NCI-H510A treated with DMSO at 0.1 percent for 48 hours (cell line): ENCODE measurements around the gene MAML1.

ENCODE experiments used
- DNase-seq: peaks from one replicate; lab custom pipeline; 2025; lab: John Stamatoyannopoulos, UW

Gene MAML1

DNA sequence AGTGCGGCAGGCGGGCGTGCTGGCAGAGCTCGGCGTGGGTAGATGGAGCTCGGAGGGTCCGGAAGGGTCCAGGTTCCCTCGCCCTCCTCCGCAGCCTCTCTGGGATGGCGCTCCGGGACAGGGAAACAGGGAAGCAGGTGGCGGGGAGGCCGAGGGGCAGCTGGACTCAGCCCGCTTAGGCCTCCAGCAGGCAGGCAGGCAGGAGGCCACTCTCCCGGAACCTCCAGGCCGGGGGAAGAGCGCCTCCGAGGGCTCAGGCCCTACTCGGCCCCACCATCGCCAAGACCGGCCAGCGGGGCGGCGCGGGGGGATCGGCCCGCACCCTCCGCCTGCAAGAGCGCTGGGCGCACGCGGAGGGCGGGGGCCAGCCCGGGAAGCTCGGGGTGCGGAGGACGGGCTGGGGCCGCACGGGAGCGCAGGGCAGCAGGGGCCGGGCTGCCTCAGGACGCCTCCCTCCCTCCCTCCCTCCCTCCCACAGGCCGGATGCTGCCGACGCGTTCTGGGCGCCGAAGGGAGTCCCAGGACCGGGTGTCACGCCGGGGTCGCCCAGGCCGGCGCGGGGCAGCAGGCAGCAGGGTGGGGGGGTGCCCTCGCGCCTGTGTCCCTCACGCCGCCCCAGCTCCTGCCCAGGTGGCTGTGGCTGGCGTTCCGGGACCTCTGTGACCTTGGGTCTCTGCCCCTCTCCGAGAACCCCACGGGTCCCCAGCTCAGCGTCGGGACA, 73.1 kb downstream of the MAML1 start:
- DNase-seq, result no peak

DNA sequence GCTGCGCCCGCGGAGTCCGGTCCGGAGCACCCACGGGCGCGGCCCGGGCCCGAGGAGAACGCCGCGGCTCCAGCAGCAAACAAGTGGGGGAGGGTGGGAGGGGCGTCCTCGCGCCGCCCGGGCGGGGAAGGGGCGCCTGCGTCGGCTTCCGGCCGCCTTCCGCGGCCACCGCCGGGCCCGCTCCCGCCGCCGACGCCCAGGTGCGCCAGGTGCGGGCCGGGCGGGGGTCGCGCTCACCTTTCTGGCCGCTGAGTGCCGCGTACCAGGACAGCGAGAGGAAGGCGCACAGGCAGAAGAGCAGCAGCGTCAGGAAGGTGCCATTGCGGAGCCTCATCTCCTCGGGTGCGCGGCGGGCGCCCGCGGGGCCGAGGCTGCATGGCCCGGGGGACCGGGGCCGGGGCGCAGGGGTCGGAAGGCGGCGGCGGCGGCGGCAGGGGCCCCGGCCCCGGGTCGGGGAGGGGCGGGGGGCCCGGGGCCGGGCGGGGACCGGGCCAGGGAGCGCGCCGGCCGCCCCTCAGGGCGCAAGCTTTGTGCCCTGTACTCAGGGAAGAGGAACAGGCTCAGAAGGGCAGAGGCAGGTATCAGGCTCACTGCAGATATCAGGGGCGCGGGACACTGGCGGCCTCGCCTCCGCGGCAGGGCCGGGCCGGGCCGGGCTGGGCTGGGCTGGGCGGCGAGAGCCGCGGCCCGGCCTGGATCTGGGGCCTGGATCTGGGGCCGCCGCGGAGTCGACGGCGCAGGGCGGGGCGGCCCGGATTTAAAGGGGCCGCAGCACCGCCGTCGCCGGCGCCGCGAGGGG, 73.8 kb downstream of the MAML1 start, which contains the start of gene MGAT4B:
Gene MGAT4B (minus strand): TSS at position 617 of the 799 bp plus-strand sequence. CDS start 283 bp downstream, at position 334.
- DNase-seq, result peak; percentile 9

DNA sequence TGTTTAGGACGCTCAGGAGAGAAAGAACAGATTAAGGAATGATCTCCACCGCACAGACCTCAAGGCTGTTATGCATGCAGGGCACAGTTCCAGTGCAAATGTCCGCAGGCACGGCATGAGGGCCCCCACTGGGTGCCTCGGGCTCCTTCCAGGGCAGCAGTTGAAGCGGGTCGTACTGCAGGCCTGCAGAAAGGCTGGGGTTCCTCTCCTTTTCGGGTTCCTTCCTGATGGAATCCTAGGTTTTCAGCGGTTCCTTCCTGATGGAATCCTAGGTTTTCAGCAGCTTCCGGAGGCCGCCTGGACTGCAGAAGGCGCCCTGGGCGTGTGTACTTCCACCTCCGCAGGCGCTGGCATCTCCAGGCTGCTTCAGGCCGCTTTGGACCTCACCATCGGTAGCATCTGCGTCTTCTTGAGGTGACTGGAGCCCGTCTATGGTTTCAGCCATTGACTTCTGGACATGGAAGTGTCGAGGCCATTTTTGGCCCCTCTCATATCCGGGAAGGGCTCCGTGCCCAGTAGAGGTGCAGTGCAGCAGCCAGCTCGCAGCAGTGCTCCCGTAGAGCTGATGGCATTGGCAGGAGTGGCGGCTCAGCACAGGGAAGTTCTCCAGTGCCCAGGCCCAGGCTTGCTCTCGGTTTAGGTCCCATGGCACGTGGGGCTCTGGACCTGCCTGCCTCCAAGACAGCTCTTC, 79.7 kb downstream of the MAML1 start:
- DNase-seq, result no peak

DNA sequence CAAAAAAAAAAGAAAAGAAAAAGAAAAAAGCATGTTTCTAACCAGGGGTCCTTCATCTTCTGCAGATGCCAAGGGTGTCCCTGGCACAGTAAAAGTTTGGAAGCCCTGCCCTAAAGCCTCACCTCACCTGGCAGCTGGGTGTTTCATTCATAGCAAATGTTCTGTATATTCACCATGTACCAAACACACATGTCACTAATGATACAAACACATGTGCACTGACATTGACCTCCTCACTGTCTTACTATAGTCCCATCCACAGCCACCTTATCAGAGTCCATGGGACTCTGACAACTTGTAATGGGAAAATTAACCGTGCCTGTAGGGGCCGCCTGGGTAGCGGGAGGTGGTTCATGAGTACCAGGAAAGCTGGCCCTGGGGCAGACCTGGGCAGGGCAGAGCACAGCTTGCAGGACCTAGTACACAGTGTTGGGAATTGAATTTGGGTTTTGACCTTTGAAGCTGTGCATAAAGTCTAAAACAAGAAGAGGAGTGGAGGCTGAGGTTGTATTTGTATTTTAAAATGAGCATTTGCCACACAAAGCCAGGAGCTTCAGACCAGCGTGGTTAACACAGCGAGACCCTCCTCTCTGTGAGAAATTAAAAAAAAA, 80.5 kb downstream of the MAML1 start:
- DNase-seq, result no peak

DNA sequence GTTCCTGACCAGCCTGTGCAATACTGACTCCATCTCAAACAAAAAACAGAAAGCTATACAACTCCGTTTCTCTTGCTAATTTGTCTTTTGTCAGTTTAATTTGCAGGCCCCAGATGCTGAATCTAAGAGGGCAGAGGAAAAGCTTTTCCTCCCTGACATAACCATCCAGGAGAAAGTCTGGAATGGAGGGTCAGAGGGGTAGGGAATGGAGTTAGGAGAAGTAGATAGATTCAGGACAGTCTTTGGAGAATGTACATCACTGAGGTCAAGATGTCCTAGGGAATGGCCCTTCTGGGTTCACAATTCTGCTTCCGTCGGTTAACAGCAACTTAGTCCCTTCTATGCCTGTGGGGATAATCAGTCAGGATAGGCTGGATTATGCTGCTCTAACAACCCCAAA, 81.5 kb downstream of the MAML1 start:
- DNase-seq, result no peak

DNA sequence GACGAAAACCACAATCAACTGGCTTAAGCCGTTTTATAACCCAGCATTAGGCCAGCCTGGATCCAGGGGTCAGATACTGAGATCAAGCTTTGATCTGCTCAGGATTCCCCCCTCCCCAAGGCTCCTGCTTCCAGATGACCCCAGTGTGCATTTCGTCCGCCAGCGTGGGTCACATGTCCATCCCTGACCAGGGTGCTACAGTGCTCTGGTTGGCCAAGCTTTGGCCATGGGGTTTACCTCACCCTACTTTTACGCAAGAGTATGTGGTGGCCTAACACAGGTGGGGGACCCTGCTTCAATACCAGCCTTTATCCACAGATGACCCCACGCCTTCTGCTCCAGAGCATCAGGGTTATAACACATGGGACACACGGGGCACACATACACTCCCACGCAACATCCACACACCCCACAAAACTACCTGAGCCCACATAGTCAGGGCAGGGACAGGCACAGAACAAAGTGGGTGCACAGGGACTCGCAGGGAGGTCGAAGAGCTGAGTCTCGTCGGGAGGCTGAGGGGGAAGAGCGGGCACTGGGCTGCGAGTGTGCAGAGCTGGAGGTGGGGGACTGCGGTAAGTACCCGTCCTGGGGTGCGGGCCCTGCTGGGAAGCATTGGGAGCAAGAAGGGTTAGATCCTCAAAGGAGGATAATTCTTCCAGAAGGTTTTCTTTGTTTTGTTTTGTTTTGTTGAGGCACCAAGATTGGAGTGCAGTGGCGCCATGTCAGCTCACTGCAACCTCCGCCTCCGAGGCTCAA, 83.0 kb downstream of the MAML1 start:
- DNase-seq, result no peak

DNA sequence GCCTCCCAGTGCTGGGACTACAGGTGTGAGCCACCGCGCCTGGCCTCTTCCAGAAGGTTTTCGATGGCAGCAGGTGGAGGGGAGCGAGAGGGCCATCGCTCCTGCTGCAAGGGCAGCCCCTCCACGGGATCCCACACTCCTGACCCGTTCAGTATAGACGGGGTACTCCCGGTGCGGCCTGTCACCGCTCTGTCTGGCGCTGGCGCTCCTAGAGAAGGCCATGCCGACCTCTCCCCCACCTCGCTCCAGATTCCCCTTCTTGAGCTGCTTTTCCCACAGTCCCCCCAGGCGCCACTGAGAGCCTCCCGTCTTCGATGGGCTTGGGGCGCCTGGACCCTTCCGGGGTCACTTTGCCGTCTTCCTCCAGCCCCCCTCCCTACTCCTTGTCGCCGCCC, 83.8 kb downstream of the MAML1 start:
- DNase-seq, result no peak

DNA sequence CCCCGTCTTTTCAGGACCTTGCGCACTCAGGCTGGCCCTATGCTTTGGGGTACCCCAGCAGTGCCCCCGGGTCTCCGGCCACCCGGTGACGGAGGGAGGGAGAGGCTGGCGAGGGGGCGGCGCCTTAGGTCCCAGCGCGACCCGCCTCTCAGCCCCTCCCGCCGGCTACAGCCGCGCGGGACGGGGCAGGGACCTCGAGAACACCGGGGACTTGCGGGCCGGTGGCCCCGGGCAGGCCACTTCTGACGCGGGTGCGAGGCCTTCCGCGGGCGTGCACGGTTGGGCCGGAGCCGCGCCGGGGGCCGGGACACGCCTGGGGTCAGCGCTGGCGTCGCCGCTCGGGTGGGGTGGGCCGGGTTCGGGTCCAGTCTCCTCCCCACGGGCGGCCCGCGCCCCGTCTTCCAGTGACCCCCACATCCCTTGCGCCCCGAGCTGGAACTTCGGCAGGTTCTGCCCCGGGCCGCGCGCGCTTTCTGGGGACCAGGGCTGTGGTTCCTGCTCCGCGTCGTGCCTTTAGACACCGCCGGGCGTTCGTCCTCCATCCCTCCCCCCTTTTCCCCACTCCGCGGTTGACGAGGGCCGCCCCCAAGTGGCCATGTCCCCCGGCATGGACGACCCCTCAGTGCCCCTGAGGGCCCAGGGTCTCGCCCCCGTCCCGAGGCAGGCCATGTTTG, 84.3 kb downstream of the MAML1 start:
- DNase-seq, result no peak

DNA sequence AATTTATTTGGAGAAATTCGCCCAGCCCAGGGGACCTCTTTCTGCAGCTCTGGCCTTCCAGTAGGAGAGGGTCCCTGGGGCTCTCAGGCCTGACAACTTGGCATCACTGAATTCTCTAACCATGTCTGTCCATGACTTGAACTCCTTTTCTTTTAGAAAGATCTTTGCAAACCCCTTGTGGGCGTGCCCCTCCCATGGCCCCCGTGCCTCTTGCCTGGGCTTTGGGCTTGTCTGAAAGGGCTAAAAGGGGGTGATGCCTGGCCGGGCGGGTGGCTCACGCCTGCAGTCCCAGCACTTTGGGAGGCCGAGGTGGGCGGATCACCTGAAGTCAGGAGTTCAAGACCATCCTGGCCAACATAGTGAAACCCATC, 84.8 kb downstream of the MAML1 start:
- no peak for DNase-seq

DNA sequence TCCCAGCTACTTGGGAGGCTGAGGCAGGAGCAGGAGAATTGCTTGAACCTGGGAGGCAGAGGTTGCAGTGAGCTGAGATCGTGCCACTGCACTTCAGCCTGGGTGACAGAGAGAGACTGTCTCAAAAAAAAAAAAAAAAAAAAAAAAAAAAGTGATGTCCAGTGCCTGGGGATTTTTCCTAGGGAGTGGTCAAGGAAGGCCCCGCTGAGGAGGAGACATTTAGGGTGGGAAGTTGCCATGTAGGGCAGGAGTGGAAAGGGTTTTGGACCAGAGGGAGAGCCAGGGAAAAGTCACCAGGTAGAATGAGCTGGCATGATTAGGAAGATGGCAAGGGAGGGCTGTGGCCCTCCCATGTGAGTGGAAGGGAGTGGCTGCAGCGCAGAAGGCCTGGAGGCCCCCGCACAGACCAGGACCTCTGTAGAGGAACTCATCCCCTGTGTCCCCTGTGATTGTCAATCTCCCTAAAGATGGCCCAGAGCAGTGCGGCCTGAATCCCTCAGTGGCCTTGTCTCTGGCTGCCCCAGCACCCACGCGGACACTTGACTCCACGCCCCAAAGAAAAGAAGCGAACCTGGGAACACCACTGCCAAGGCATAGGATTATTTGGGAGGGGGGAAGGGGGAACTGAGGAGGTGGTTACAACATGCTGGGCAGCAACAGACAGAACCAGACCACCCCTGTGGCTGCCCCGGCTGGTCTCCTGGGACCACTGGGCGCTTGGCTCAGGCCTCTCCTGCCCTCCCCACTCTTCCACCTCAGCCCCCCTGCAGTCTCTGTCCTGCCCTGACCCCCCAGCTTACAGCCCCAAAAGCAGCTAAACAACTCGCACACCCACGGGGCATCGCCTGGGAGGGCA, 85.5 kb downstream of the MAML1 start:
- no peak for DNase-seq

DNA sequence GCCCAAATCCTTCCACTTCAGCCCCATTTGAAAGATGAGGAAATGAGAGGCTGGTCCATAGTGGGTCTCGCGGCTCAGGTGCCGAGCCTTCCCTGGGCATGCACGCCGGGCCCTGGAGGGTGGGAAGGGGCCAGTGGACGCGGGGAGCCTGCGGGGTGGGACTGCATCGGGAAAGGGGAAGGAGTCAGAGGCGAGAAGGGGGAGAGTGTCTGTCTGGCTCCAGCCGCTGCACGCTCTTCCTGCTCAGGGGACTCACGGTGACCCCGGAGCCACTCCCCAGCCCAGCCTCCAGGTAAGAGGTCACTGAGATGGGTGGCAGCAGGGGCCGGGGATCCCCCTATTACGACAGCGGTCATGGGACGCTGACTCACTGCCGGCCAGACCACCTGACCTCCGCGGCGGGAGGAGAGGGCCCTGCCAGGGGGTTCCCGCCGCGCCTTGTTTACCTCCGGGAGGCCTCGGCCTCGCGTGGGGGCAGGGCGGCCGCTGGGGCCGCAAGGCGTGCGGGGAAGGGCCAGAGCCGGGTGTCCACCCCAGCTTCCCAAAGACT, 86.2 kb downstream of the MAML1 start:
- DNase-seq, result peak; percentile 29

DNA sequence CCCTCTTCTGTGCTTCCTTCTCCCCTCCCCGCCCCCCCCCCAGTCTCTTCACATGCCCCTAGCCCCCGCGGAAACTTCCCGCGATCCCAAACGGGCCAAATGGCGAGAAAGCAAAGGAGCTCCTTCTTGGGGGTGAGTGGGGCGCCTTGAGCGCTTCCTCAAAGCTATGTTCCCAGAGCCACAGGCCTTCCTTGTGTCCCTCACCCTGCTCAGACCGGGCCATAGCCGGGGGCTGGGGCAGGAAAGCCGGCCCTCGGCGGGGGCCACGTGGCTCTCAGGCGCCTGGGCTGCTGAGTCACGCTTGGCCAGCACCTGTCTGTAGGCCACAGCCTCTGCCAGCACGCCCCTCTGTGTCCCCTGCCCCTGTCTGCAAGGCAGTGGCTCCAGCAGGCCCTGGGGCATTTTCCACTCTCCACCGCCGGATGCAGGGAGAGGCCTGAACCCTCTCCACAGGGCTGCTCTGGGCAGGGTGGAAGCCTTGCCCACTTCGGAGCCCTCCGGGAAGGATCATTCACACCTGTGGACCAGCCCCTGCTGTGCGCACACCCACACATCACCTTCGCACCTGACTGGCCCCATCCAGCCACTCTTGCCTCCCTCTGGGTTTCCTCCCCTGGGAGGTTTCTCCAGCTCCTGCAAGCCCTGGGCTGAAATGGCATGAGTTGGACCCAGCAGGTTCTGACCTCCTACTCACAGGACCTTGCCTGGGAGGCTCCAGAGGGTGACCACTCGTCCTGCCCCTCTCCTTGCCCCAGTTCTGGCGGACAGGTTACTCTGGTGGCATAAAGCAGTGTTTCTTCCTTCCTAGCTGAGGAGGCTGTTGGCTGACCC, 86.9 kb downstream of the MAML1 start:
- DNase-seq, result peak; percentile 44

DNA sequence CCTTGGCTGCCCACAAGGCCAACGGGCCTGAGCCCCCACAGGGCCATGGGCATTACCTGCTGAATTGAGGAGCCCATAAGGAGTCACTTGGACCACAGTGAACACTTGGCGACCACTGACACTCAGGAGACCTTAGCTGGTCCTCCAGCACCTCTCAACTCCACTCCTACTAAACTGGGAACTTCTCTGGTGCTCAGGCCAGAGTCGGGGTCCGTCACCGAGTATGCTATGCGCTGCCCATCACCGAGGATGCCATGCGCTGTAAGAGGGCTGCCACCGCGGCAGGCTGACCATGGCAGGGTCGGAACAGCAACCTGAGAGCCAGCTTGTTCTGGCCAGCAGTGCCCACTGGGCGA, 87.5 kb downstream of the MAML1 start:
- DNase-seq, result no peak

DNA sequence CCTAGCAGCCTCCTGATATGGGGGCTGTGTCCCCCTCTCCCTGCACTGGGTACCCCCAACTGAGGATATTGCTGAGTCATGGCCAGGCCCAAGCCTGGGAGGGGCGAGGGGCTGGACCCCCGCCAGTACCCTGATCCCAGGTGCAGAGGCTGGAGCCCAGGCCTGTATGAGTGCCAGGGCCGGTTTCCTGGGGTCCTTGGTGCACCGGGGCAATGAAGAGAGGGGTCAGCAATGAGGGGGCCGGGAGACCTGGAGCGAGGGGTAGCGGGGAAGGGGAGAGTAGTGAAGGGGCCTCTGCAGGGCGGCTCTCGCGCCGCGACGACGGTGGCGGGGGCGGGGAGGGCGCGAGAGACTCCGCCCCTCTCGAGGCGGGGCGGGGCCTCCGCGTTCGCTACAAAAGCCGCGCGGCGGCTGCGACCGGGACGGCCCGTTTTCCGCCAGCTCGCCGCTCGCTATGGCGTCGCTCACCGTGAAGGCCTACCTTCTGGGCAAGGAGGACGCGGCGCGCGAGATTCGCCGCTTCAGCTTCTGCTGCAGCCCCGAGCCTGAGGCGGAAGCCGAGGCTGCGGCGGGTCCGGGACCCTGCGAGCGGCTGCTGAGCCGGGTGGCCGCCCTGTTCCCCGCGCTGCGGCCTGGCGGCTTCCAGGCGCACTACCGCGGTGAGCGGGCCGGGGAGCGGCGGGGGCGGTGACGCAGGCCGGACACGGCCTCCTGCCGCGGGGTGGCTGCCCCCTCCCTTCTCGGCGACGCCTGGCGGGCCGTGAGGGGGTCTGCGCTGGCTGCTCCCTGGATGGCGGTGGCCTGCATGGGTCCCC, 88.1 kb downstream of the MAML1 start, which contains the start of gene SQSTM1:
Gene SQSTM1 (plus strand): TSS at position 423 of the 815 bp plus-strand sequence. CDS start 32 bp downstream, at position 455.
- peak; percentile 31 for DNase-seq

DNA sequence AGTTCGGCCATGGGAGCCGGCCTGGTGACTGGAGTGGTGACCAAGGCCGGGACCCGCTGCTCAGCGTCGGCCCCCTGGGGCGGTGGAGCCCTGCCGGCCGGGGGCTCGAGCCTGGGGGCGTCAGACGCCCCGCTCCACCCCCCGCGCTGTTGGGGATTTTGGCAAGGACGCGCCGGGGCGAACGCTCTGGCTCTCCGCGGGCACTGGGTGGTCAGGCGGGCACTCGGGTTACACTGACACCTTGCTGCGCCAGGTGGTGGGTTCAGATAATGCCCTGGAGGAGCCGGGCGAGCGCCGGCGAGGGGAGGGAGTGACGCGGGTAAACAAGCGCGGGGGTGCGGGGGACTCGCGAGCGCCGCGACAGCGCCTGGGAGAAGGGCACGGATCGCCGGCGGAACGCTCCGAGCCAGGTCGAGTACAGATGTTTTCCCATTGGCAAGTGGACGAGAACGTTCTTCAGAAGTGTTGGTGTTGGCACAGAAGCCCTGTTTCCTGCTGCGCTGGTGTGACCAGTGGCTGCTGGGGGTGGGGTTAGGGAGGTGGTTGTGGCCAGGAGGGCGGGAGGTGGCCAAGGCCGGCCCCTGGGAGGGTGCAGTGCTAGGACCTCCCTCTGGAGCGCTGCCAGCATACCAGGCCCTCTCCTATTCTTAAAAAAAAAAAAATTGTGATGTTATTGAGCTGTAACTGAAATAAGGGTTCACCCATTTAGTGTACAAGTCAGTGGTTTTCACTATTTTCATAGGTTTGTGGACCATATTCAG, 88.9 kb downstream of the MAML1 start:
- DNase-seq, result peak; percentile 60

DNA sequence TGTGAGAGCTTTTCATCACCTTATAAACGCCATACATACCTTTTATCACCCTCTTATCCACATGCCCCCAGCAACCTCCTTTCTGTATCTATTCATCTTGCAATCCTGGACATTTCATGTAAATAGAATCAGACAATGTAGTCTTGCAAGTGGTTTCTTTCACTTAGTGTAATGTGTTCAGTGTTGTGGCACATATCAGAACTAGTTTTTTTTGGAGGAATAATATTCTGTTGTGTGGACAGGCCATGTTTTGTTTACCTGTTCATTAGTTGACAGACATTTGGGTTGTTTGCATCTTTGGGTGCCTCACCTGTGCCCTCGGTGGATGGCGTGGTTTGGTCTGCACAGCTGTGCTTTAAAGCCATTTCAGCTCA, 89.4 kb downstream of the MAML1 start:
- no peak for DNase-seq

DNA sequence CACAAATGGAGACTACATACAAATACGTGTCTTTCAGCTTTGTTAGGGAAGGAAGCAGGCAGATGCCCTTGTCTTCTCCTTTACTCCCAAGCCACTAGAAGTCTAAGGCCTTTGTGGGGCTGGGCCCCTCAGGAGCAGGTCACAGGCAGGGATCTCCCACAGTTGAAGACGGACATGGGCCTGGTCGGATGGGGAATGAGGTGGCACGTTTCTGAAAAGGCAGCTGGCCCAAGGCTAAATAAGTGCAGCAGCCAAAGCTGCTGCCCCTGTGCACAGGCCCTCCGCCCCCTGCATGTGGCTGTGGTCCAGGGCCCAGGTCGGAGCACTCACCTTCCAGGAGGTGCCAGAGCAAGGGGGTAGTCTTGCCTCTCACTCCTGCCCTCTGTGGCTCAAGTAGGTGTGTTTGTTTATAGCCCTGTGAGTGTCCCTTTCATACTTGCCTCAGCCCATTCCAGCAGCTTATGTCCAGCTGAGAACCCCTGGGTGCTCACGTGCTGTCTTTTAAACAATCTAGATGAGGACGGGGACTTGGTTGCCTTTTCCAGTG, 89.9 kb downstream of the MAML1 start:
- DNase-seq, result no peak
